A549 (cell line): ENCODE results near the gene OSCP1.
A peak's percentile ranks its signal among the peaks of the same experiment; 100 is the strongest.

Source experiments
- CHD4 ChIP-seq: fragments of 200-600 bp; sonication (generic); IDR thresholded peaks from 2 replicates; pipeline ENCODE4 v1.6.1; 2016; ENCODE audit warnings: antibody characterized with exemption, mild to moderate bottlenecking, borderline replicate concordance
- EP300 ChIP-seq, 2 experiments: fragments of >200 bp; sonication (Bioruptor Twin); formaldehyde crosslinking; IDR thresholded peaks; 2 replicates in 1 of 2; 3 replicates in 1 of 2; pipeline ENCODE4 v1.6.1; 2016 to 2017
- FOSL2 ChIP-seq, 2 experiments: fragments of 450-650 bp in 1 of 2; fragments of >200 bp in 1 of 2; sonication (Bioruptor Twin) in 1 of 2; formaldehyde crosslinking; IDR thresholded peaks; 2 replicates each; pipeline versions ENCODE4 v1.5.0 to v1.6.1; 2016 to 2020; ENCODE audit warnings: mild to moderate bottlenecking in 1 of 2, moderate library complexity in 1 of 2
- JUN ChIP-seq, 2 experiments: fragments of >200 bp; sonication (Bioruptor Twin); formaldehyde crosslinking; IDR thresholded peaks; 2 replicates in 1 of 2; 3 replicates in 1 of 2; pipeline ENCODE4 v1.6.1; 2016 to 2017
- KDM1A ChIP-seq: fragments of 200-600 bp; sonication (generic); IDR thresholded peaks from 2 replicates; pipeline ENCODE4 v1.6.1; 2016; ENCODE audit warnings: low read depth, mild to moderate bottlenecking
- MYC ChIP-seq: IDR thresholded peaks from 2 replicates; pipeline ENCODE4 v1.6.1; 2012; ENCODE audit warnings: mild to moderate bottlenecking, inconsistent platforms, low read length, improper control_type of control experiment, borderline replicate concordance
- POLR2A ChIP-seq: IDR thresholded peaks from 2 replicates; pipeline ENCODE4 v1.6.1; 2012; ENCODE audit warnings: mild to moderate bottlenecking, low read length
- TF ChIP-seq, protein P1 (sequence below): fragments of 250-450 bp; sonication (Bioruptor Pico); IDR thresholded peaks from 2 replicates; pipeline ENCODE4 v1.5.0; 2021; ENCODE audit warnings: mild to moderate bottlenecking, moderate library complexity, borderline replicate concordance
- TF ChIP-seq, protein P2 (sequence below): fragments of >200 bp; sonication (Bioruptor Twin); formaldehyde crosslinking; IDR thresholded peaks from 3 replicates; pipeline ENCODE4 v1.5.1; 2016
- TF ChIP-seq, protein P3 (sequence below): fragments of 450-650 bp; IDR thresholded peaks from 2 replicates; pipeline ENCODE4 v1.6.1; 2014; ENCODE audit warnings: antibody characterized with exemption
- TF ChIP-seq, protein P4 (sequence below): fragments of >200 bp; sonication (Bioruptor Twin); formaldehyde crosslinking; IDR thresholded peaks from 3 replicates; pipeline ENCODE4 v1.6.1; 2016
- TF ChIP-seq, protein P5 (sequence below): fragments of 150-350 bp; IDR thresholded peaks from 2 replicates; pipeline ENCODE4 v1.6.1; 2014; ENCODE audit warnings: low read depth, mild to moderate bottlenecking, low read length

DNA sequence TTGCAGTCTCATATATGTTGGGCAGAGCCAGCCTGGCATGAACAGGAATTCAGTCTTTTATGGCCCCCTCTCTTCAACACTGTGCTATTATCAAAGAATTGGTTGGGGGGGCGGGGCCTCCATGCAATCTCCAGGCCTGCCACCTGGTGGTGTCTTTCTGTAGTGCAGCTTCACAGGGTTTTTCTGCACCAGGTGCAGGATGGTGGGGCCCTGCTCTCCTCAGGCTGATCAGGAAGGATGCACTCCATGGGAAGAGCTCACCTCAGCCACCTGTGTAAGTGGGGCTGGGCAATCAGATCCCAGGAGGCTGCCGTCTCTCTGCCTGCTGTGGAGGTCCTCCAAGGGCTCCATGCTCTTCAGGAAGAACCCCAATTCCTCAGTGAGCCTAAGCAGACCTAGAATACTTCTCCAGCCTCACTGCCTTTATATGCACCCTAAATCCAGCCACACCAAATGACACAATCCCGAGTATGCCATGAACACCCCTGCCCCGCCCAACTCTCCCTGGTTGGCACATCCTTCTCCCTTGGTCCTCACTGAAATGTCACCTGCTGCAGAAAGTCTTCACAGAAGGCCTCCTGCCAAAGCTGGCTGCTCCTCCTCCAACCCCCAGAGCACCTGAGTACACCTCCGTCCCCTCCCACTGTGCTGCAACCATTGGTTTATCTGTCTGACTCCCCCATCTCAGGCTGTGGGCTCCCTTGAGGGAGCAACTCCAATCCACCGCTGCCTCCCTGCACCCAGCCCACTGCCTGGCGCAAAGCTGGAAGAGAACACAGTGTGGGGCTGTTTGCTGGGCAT lies 81.0 kb downstream of the OSCP1 start:
- TF ChIP-seq, protein P1, sequence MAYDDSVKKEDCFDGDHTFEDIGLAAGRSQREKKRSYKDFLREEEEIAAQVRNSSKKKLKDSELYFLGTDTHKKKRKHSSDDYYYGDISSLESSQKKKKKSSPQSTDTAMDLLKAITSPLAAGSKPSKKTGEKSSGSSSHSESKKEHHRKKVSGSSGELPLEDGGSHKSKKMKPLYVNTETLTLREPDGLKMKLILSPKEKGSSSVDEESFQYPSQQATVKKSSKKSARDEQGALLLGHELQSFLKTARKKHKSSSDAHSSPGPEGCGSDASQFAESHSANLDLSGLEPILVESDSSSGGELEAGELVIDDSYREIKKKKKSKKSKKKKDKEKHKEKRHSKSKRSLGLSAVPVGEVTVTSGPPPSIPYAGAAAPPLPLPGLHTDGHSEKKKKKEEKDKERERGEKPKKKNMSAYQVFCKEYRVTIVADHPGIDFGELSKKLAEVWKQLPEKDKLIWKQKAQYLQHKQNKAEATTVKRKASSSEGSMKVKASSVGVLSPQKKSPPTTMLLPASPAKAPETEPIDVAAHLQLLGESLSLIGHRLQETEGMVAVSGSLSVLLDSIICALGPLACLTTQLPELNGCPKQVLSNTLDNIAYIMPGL (CRISPR knock-in tag) = no peak
- no peak for TF ChIP-seq JUN (IDR thresholded peaks at IDR 0.05)
- no peak for TF ChIP-seq EP300 (IDR thresholded peaks at IDR 0.05)
- no peak for TF ChIP-seq POLR2A
- TF ChIP-seq, protein P2, sequence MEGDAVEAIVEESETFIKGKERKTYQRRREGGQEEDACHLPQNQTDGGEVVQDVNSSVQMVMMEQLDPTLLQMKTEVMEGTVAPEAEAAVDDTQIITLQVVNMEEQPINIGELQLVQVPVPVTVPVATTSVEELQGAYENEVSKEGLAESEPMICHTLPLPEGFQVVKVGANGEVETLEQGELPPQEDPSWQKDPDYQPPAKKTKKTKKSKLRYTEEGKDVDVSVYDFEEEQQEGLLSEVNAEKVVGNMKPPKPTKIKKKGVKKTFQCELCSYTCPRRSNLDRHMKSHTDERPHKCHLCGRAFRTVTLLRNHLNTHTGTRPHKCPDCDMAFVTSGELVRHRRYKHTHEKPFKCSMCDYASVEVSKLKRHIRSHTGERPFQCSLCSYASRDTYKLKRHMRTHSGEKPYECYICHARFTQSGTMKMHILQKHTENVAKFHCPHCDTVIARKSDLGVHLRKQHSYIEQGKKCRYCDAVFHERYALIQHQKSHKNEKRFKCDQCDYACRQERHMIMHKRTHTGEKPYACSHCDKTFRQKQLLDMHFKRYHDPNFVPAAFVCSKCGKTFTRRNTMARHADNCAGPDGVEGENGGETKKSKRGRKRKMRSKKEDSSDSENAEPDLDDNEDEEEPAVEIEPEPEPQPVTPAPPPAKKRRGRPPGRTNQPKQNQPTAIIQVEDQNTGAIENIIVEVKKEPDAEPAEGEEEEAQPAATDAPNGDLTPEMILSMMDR = peak; percentile 65
- TF ChIP-seq, protein P3, sequence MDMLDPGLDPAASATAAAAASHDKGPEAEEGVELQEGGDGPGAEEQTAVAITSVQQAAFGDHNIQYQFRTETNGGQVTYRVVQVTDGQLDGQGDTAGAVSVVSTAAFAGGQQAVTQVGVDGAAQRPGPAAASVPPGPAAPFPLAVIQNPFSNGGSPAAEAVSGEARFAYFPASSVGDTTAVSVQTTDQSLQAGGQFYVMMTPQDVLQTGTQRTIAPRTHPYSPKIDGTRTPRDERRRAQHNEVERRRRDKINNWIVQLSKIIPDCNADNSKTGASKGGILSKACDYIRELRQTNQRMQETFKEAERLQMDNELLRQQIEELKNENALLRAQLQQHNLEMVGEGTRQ = no peak
- TF ChIP-seq, protein P4, sequence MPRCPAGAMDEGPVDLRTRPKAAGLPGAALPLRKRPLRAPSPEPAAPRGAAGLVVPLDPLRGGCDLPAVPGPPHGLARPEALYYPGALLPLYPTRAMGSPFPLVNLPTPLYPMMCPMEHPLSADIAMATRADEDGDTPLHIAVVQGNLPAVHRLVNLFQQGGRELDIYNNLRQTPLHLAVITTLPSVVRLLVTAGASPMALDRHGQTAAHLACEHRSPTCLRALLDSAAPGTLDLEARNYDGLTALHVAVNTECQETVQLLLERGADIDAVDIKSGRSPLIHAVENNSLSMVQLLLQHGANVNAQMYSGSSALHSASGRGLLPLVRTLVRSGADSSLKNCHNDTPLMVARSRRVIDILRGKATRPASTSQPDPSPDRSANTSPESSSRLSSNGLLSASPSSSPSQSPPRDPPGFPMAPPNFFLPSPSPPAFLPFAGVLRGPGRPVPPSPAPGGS = no peak
- no peak for TF ChIP-seq KDM1A
- TF ChIP-seq, protein P5, sequence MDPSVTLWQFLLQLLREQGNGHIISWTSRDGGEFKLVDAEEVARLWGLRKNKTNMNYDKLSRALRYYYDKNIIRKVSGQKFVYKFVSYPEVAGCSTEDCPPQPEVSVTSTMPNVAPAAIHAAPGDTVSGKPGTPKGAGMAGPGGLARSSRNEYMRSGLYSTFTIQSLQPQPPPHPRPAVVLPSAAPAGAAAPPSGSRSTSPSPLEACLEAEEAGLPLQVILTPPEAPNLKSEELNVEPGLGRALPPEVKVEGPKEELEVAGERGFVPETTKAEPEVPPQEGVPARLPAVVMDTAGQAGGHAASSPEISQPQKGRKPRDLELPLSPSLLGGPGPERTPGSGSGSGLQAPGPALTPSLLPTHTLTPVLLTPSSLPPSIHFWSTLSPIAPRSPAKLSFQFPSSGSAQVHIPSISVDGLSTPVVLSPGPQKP = no peak
- TF ChIP-seq FOSL2 (IDR thresholded peaks at IDR 0.05) = no peak
- TF ChIP-seq FOSL2 (CRISPR knock-in tag; IDR thresholded peaks at IDR 0.05) = no peak
- TF ChIP-seq MYC = no peak
- no peak for TF ChIP-seq CHD4
